Measurements from ENCODE around the gene ANXA1. TPM values are rescaled to one million over a fixed set of nuclear protein-coding genes. Genes with fewer than 3 reads are reported as not detected.

ANXA1 gene
- total RNA-seq, 4 donors from 2014 or later = 358 to 550 (median 501) TPM

DNA sequence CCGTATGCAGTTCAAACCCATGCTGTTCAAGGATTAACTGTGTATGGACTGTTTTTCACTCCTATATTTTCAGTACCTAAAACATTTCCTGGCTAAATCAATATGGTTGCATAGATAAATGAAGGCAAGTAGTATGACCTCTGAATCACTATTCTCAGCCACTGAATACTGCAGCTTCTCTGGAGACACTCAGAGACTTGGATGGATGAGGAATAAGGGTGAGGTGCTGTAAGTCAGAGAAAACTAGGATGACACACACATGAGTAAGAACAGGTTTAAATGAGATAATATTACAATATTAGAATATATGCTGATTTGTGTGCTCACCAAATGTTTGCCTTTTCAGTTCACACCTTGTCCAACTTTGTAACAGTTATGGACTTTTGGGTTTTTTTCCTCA lies 26.0 kb upstream of the ANXA1 start:
- Histone ChIP-seq H3K9me3 (no peaks in the 10 kb centered on the region), H3K27ac (no peak overlapping the region), H3K36me3 (no peaks in the 10 kb centered on the region), H3K4me1 (no peaks in the 10 kb centered on the region), H3K27me3 (no peaks in the 10 kb centered on the region), H3K4me3 (no peak overlapping the region)
- no peak for DNase-seq (ENCODE audit: low spot score in 2 of 2)
- WGBS = 76% methylated on average over 1 of the region's 1 CpG
- TF ChIP-seq EP300 (IDR thresholded peaks at IDR 0.05) = no peak
- TF ChIP-seq POLR2AphosphoS5 (IDR thresholded peaks at IDR 0.05) = no peak
- TF ChIP-seq POLR2A (IDR thresholded peaks at IDR 0.05) = no peak
- TF ChIP-seq, protein P1, sequence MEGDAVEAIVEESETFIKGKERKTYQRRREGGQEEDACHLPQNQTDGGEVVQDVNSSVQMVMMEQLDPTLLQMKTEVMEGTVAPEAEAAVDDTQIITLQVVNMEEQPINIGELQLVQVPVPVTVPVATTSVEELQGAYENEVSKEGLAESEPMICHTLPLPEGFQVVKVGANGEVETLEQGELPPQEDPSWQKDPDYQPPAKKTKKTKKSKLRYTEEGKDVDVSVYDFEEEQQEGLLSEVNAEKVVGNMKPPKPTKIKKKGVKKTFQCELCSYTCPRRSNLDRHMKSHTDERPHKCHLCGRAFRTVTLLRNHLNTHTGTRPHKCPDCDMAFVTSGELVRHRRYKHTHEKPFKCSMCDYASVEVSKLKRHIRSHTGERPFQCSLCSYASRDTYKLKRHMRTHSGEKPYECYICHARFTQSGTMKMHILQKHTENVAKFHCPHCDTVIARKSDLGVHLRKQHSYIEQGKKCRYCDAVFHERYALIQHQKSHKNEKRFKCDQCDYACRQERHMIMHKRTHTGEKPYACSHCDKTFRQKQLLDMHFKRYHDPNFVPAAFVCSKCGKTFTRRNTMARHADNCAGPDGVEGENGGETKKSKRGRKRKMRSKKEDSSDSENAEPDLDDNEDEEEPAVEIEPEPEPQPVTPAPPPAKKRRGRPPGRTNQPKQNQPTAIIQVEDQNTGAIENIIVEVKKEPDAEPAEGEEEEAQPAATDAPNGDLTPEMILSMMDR (IDR thresholded peaks at IDR 0.05) = no peak

DNA sequence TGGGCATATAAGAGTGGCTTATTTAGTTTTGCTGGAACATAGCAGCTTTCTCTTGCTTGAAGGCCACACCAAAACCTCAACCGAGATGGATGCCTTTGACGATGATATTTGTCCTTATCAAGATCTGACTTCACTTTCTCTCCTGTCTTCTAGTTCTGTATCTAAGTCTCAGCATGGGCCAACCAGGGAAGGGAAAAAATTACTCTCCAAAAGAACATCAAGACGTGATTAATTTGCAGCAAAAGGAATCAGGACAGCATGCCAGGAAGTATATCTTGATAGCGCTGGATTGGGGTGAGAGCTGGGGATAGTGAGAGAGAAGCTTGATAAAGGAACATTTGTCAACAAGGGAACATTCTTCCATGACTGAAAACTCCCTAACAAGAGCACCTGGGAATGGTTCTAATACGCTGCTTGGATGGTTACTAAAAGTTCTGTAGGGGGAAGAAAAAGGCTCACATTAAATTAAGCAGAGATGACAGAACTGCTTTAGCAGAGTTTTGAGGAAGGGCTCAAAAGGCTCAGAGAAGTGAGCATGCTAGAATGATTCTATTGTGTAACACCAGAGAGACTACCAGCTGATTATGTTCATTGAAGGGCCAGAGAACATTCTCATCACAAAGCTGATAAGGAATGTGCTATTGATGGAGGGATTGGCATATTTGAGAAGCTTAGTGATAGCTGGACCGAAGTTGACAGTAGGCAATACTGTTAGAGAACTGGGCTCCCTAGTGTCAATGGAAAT lies 21.6 kb upstream of the ANXA1 start:
- peaks cover 17% of the 10 kb centered on the region for H3K4me1 ChIP-seq
- no peak for DNase-seq (ENCODE audit: low spot score in 2 of 2)
- no peak for TF ChIP-seq POLR2AphosphoS5 (IDR thresholded peaks at IDR 0.05)
- no peak for TF ChIP-seq EP300 (IDR thresholded peaks at IDR 0.05)
- TF ChIP-seq, protein P1 (IDR thresholded peaks at IDR 0.05) = no peak
- TF ChIP-seq POLR2A (IDR thresholded peaks at IDR 0.05) = no peak
- no peaks in the 10 kb centered on the region for H3K9me3 ChIP-seq
- H3K4me3 ChIP-seq = no peak overlapping the region
- no peaks in the 10 kb centered on the region for H3K36me3 ChIP-seq
- no peaks in the 10 kb centered on the region for H3K27me3 ChIP-seq
- no peak overlapping the region for H3K27ac ChIP-seq
- 88% methylated on average over 6 of the region's 6 CpGs for WGBS

DNA sequence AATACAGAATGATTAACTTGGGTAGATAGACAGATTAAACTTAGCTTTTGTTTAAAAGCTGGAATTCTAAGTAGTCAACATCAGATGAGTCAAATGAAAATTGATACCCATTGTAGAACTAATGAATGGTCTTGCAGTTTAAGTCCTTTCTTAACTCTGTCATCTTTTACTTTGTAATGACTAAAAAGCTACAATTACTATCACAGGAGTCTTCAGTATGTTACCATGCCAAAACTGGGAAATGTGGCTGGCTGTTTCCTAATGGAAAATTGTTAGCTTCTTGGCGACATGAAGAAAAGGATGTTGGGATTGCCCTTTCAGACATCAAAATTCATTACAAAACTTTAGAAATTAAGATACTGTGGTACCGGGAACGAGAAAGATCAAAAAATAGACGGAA lies 20.2 kb upstream of the ANXA1 start:
- peak overlapping the region; percentile 86 for H3K27ac ChIP-seq
- H3K36me3 ChIP-seq = no peaks in the 10 kb centered on the region
- TF ChIP-seq, protein P1 (IDR thresholded peaks at IDR 0.05) = no peak
- TF ChIP-seq POLR2A (IDR thresholded peaks at IDR 0.05) (no peak), EP300 (IDR thresholded peaks at IDR 0.05) (no peak), POLR2AphosphoS5 (IDR thresholded peaks at IDR 0.05) (no peak)
- no peak for DNase-seq (ENCODE audit: low spot score in 2 of 2)
- 19% methylated on average over 4 of the region's 4 CpGs for WGBS
- H3K4me3 ChIP-seq = peak overlapping the region; percentile 44
- H3K9me3 ChIP-seq = no peaks in the 10 kb centered on the region
- peaks cover 19% of the 10 kb centered on the region for H3K4me1 ChIP-seq
- no peaks in the 10 kb centered on the region for H3K27me3 ChIP-seq

DNA sequence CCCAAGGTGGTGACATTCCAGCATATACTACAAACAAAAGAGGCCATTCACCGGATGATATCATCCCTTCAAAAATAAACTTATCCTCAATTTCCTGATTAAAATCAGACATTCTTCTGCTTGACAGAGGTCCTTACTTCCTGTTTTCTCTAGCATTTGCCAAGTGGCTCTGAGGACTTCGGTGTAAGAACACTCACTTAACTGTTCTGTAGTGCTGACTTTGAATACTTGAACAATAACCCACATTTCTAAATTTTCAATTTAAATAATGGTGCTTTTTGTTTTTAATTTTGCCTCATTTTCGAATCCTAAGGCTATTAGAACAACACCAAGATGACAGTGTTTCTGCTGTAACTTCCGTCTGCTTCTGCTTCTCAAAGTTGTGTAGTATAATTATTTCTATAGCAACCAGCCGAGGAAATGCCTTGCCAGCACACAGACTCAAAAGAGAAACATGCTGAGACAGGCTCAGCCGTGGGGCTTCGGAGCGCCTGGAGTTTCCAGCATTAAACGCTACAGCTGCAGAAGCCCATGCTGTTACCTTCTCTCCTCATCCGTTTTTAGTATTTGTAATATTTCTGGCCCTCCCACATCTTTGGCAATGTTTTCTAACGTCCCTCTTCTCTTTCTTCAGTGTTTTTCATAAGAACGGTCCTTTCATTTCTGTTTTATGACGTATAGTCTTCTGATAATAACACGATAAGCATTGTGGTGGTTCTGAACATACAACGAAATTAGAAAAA lies 19.5 kb upstream of the ANXA1 start:
- peak overlapping the region; percentile 86 for H3K27ac ChIP-seq
- no peaks in the 10 kb centered on the region for H3K27me3 ChIP-seq
- TF ChIP-seq, protein P1 (IDR thresholded peaks at IDR 0.05) = no peak
- peak in 1 of 2 donors; percentile 71 for TF ChIP-seq POLR2A (IDR thresholded peaks at IDR 0.05)
- no peak for TF ChIP-seq EP300 (IDR thresholded peaks at IDR 0.05)
- TF ChIP-seq POLR2AphosphoS5 (IDR thresholded peaks at IDR 0.05) = peak in 2 of 3 donors; percentile 50 to 60
- under 1% methylated on average over 15 of the region's 15 CpGs for WGBS
- H3K9me3 ChIP-seq = no peaks in the 10 kb centered on the region
- H3K4me3 ChIP-seq = peak overlapping the region; percentile 44
- H3K4me1 ChIP-seq = peaks cover 27% of the 10 kb centered on the region
- H3K36me3 ChIP-seq = no peaks in the 10 kb centered on the region
- peak; percentile 86 to 89 for DNase-seq (ENCODE audit: low spot score in 2 of 2)

DNA sequence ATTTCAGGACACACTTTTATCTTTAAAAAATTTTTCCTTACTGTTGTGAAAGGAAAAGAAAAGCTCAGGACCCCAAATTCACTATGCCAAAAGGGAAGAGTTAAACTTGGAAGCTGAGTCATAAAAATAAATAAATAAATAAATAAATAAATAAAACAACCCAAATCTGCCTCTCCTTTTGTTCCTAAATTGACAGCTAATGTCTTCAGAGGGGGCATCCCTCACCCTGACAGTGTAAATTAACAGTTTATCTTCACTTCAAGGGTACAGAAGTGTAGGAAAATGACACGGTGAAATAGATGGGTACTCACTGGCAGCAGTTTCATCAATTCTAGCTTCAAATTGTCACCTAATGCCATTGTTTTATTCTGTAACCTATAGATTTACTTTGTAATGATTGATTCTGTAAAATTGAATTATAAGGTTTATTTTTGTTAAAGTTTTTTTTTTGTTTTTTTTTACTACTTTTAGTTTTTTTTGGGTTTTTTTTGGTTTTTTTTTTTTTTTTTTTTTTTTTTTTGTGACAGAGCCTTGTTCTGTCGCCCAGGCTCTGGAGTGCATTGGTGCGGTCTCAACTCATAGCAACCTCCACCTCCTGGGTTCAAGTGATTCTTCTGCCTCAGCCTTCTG lies 18.5 kb upstream of the ANXA1 start:
- WGBS = 60% methylated on average over 3 of the region's 3 CpGs
- peak overlapping the region; percentile 44 for H3K4me3 ChIP-seq
- TF ChIP-seq, protein P1 (IDR thresholded peaks at IDR 0.05) = no peak
- no peak for TF ChIP-seq EP300 (IDR thresholded peaks at IDR 0.05)
- TF ChIP-seq POLR2AphosphoS5 (IDR thresholded peaks at IDR 0.05) = no peak
- TF ChIP-seq POLR2A (IDR thresholded peaks at IDR 0.05) = no peak
- H3K27me3 ChIP-seq = no peaks in the 10 kb centered on the region
- H3K36me3 ChIP-seq = no peaks in the 10 kb centered on the region
- peaks cover 35% of the 10 kb centered on the region for H3K4me1 ChIP-seq
- H3K27ac ChIP-seq = peak overlapping the region; percentile 86
- no peaks in the 10 kb centered on the region for H3K9me3 ChIP-seq
- no peak for DNase-seq (ENCODE audit: low spot score in 2 of 2)

Measured in suprapubic skin (tissue), 4 donors.